PC-9 (cell line): Measurements from ENCODE around the gene CNNM4. TPM values are rescaled to one million over a fixed set of nuclear protein-coding genes. Genes with fewer than 3 reads are reported as not detected.
A peak's percentile ranks its signal among the peaks of the same experiment; 100 is the strongest.

Source experiments
- BruUV-seq: library from RNA; stranded (reverse); fragments of 400-500 nt; replicated peaks from 2 replicates; lab custom pipeline; 2021; lab: Mats Ljungman, UMichigan
- CTCF ChIA-PET: fragments of 300-600 bp; sonication (Branson Sonifier 250); formaldehyde crosslinking; loops from one replicate; lab custom pipeline; 2022; ENCODE audit warnings: antibody characterized with exemption; lab: Charles Lee
- POLR2A ChIA-PET: fragments of 300-600 bp; sonication (Branson Sonifier 250); formaldehyde crosslinking; loops from one replicate; lab custom pipeline; 2022; ENCODE audit warnings: antibody characterized with exemption; ENCODE audit not compliant: unreplicated experiment; lab: Charles Lee
- DNase-seq, 2 experiments: peaks; one replicate each; pipeline versions ENCODE4 v3.0.0 to v3.0.0-alpha.2; 2015 to 2022; ENCODE audit warnings: mixed read lengths in 1 of 2
- H2AFZ ChIP-seq: fragments of 200-600 bp; sonication (generic); 2 replicates; pipeline ENCODE4 v1.8.1; 2017; ENCODE audit warnings: antibody characterized with exemption
- H3F3A ChIP-seq: fragments of 200-600 bp; sonication (generic); 2 replicates; pipeline ENCODE4 v1.8.1; 2017; ENCODE audit warnings: antibody characterized with exemption, mild to moderate bottlenecking, low read depth; ENCODE audit not compliant: insufficient read depth
- H3K27ac ChIP-seq: fragments of 200-600 bp; sonication (generic); 2 replicates; pipeline ENCODE4 v1.6.1; 2016; ENCODE audit warnings: mixed run types
- H3K27me3 ChIP-seq: fragments of 200-600 bp; sonication (generic); 2 replicates; pipeline ENCODE4 v1.6.1; 2016; ENCODE audit warnings: low read depth, mixed run types; ENCODE audit not compliant: insufficient read depth
- H3K36me3 ChIP-seq: fragments of 200-600 bp; sonication (generic); 2 replicates; pipeline ENCODE4 v1.6.1; 2016; ENCODE audit warnings: low read depth, mixed run types
- H3K4me1 ChIP-seq: fragments of 200-600 bp; sonication (generic); replicated peaks from 2 replicates; pipeline ENCODE4 v1.6.1; 2016; ENCODE audit warnings: mixed run types; ENCODE audit not compliant: insufficient read depth
- H3K4me2 ChIP-seq: fragments of 200-600 bp; sonication (generic); 2 replicates; pipeline ENCODE4 v1.6.1; 2017; ENCODE audit warnings: mixed run types
- H3K4me3 ChIP-seq: fragments of 200-600 bp; sonication (generic); 2 replicates; pipeline ENCODE4 v1.6.1; 2016; ENCODE audit warnings: mixed run types
- H3K79me2 ChIP-seq: fragments of 200-600 bp; sonication (generic); 2 replicates; pipeline ENCODE4 v1.6.1; 2017; ENCODE audit warnings: low read depth, mixed run types
- H3K9me2 ChIP-seq: fragments of 200-600 bp; sonication (generic); 2 replicates; pipeline ENCODE4 v1.8.1; 2017; ENCODE audit warnings: mild to moderate bottlenecking; ENCODE audit not compliant: insufficient read depth
- H3K9me3 ChIP-seq: fragments of 200-600 bp; sonication (generic); 2 replicates; pipeline ENCODE4 v1.8.1; 2016; ENCODE audit warnings: low read depth; ENCODE audit not compliant: insufficient read depth
- H4K20me1 ChIP-seq: fragments of 200-600 bp; sonication (generic); 2 replicates; pipeline ENCODE4 v1.8.1; 2017; ENCODE audit not compliant: insufficient read depth
- CTCF ChIP-seq: fragments of 200-600 bp; sonication (generic); conservative IDR thresholded peaks from 2 replicates; pipeline ENCODE4 v1.6.1; 2017; ENCODE audit warnings: mixed run types, antibody characterized with exemption, mild to moderate bottlenecking, moderate library complexity
- EZH2 ChIP-seq: fragments of 200-600 bp; sonication (generic); IDR thresholded peaks from 2 replicates; pipeline ENCODE4 v1.8.0; 2017; ENCODE audit warnings: antibody characterized with exemption, low read depth
- intact Hi-C: fragments of 100-400 bp; cut with micrococcal nuclease; formaldehyde crosslinking; loops from one replicate; pipeline ENCODE4 v1.10.0; 2022; ENCODE audit not compliant: unreplicated experiment
- total RNA-seq: library from RNA; stranded (reverse); gene quantifications from 2 replicates; pipeline ENCODE4 v1.2.3, GENCODE V29; 2021

CNNM4 gene
- total RNA-seq, 1 experiment from 2014 or later = 31.4 TPM

DNA sequence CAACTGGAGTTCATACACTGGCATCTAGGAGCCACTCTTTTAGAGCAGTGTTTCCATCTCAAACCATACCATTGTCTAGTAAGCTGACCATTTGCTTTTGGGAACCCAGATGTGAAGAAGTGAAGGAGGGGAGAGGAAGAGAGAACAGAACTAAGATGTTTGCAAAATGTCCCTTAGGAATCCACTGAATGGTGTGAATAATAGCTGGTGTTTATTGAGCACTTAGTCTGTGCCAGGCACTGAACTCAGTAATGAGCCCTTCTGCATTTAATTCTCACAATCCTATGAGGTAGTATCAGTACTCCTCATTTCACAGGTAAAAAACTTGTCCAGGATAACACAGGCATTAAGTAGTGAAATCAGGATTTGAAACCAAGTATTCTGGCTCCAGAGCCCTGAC lies 44.3 kb upstream of the CNNM4 start:
- Histone ChIP-seq H3K4me2 (no peak overlapping the region), H3F3A (no peaks in the 10 kb centered on the region; the same call in 1 of the 2 replicates), H2AFZ (no peak overlapping the region), H3K9me3 (no peaks in the 10 kb centered on the region), H3K27me3 (no peaks in the 10 kb centered on the region), H3K79me2 (no peaks in the 10 kb centered on the region), H3K4me1 (peaks cover 11% of the 10 kb centered on the region), H3K27ac (peak overlapping the region; percentile 48; the same call in 1 of the 2 replicates), H4K20me1 (no peaks in the 10 kb centered on the region), H3K9me2 (no peaks in the 10 kb centered on the region), H3K36me3 (no peaks in the 10 kb centered on the region), H3K4me3 (no peak overlapping the region)
- no TSS peak for BruUV-seq
- TF ChIP-seq EZH2 (no peak), CTCF (no peak)
- ChIA-PET CTCF (no interaction called here), POLR2A (no interaction called here)
- intact Hi-C loops = loop anchor here (10.0 kb wide), 1 partner anchor 82 kb away; the partner anchor contains the start of gene KANSL3
- DNase-seq = no peak

DNA sequence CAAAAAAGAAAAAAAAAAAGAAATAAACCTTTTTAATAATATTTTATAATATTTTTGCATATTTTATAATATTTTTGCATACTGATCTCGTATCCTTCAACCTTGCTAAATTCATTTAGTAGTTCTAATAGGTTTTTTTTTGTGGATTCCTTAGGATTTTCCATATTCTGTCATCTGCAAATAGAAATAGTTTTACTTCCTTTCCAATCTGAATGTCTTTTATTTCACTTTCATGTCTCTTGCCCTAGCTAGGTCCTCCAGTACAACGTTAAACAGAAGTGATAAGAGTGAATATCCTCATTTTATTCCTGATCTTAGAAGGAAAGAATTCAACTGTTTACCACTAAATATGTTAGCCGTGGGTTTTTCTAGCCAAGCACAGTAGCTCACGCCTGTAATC lies 34.6 kb upstream of the CNNM4 start:
- Histone ChIP-seq H3F3A (no peaks in the 10 kb centered on the region; the same call in 1 of the 2 replicates), H3K36me3 (0 out of 2 replicates have a peak, but pooled peaks cover 22% of the 10 kb centered on the region), H3K27me3 (no peaks in the 10 kb centered on the region), H3K27ac (no peak overlapping the region), H3K4me1 (no peaks in the 10 kb centered on the region), H3K4me3 (no peak overlapping the region), H2AFZ (no peak overlapping the region), H4K20me1 (no peaks in the 10 kb centered on the region), H3K9me3 (no peaks in the 10 kb centered on the region), H3K4me2 (no peak overlapping the region), H3K79me2 (no peaks in the 10 kb centered on the region), H3K9me2 (no peaks in the 10 kb centered on the region)
- TF ChIP-seq CTCF = no peak
- TF ChIP-seq EZH2 = no peak
- ChIA-PET POLR2A (interaction anchor here (0.7 kb wide), 1 partner anchor 35 kb away, joined by 5 read pairs; no protein-coding TSS in a partner anchor), CTCF (no interaction called here)
- intact Hi-C loops = no loop called here
- BruUV-seq = no TSS peak
- peak in 1 of 2 experiments; percentile 30 for DNase-seq

- no peak for TF ChIP-seq CTCF
- no peak for TF ChIP-seq EZH2
- ChIA-PET POLR2A (interaction anchor here (0.6 kb wide), 1 partner anchor 33 kb away, joined by 3 read pairs; the partner anchor contains the start of gene CNNM4), CTCF (no interaction called here)
- Histone ChIP-seq H3K27ac (no peak overlapping the region), H3K9me2 (no peaks in the 10 kb centered on the region), H3K9me3 (no peaks in the 10 kb centered on the region), H3F3A (no peaks in the 10 kb centered on the region; the same call in 1 of the 2 replicates), H3K79me2 (no peaks in the 10 kb centered on the region), H3K27me3 (no peaks in the 10 kb centered on the region), H3K4me3 (no peak overlapping the region), H3K4me1 (no peaks in the 10 kb centered on the region), H3K36me3 (peaks cover 31% of the 10 kb centered on the region; the same call in 1 of the 2 replicates), H4K20me1 (no peaks in the 10 kb centered on the region), H2AFZ (no peak overlapping the region), H3K4me2 (no peak overlapping the region)
- peak in 1 of 2 experiments; percentile 49 for DNase-seq
- intact Hi-C loops = no loop called here
- no TSS peak for BruUV-seq
Measured at GRCh38 chr2:96727431-96727830, 33.3 kb upstream of the CNNM4 start.
